Amniotic stem cell (primary cell): ENCODE data around the gene VWA8.

Source experiments
- DNase-seq: peaks from one replicate; lab custom pipeline; 2025; lab: John Stamatoyannopoulos, UW

The VWA8 gene

DNA sequence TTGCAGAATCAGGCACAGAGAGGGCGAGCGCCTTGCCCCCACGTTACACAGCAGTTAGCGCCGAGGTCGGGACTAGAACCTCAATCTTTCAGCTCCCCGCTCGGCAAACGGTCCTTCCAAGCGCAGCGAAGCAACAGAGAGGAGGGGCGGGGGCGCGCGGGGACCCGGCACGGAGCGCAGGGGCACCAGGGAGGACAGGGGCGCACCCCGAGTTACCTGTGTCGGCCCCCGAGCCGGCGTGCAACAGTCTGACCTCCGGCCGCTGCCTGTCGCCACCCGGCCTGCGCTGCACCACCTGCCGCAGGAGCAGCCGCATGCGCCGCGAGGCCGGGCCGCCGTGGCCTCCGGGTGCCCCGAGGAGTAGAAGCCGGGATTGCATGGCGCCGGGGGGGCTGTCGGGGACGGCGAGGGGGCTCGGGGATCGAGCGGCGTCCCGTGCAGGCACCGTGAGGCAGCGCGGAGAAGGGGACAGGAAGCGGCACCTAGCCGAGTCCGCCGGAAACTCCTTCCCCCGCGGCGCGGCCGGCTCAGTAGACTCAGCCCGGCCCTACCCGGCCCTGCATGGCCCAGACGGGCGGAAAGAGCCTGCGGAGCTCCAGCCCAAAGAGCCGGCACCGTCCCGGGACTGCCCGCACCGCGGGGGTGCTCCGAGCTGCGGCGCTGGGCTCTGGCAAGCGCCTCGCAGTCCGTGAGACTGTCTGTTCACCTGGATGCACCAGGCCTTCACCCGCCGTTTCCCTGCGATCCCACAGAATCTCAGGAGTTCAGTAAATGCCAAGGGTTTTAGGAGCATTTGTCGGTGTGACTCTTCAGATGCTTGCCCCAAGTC is at the start of gene VWA8:
Gene VWA8, minus strand, starts transcription at position 473 of the 829 bp plus-strand sequence. Its CDS starts 94 bp downstream, at position 379.
- DNase-seq, result no peak

DNA sequence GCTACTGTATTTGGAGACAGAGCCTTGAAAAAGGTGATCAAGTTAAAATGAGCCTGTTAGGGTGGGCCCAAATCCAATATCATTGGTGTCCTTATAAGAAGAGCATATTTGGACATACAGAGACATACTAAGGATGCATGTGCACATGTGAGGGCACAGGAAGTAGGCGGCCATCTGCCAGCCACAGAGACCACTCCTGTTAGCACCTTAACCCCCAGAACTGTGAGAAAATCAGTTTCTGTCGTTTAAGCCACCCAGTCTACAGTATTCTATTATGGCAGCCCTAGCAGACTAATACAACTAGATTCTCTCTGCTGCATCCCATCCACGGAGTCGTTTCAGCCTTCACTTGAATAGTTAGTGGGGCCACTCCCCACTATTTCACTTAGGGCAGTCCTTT is 48.1 kb upstream of the VWA8 start:
- no peak for DNase-seq

DNA sequence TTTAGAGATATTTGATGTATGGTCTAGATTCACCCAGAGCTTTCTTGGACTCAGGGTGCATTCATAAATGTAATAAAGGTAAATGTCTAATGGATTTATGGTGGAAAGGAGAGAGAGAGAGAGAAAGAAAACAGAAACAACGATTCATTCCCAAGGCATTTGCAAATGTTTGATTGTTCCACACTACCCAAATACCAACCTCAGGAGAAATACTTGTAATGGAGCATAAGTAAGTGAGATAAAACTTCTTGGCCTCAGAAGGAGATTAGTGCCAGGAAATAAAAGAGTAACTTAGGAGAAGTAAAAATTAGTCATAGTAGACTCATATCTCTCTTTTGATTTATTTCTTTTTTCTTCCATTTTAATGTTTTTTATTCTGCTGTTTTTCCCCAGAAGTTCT is 46.9 kb upstream of the VWA8 start:
- DNase-seq, result peak; percentile 11

DNA sequence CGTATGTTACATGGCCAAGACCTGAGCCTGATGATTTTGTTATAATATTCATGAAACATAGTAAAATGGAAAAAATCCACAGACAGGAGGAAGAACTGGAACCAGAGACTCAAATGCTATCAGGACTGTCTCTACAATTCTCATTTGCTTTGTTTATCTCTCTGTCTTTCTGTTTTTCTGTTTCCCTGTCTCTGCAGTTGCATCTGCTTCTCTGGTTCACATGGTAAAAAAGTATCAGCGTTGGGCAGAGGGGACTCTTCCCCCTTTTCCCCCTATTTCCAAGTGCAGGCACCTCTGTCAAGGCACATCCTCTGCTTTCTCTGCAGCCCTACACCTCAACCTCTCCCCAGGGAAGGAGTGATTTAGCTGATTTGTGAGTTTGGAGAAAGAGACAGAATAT is 41.2 kb upstream of the VWA8 start:
- no peak for DNase-seq

DNA sequence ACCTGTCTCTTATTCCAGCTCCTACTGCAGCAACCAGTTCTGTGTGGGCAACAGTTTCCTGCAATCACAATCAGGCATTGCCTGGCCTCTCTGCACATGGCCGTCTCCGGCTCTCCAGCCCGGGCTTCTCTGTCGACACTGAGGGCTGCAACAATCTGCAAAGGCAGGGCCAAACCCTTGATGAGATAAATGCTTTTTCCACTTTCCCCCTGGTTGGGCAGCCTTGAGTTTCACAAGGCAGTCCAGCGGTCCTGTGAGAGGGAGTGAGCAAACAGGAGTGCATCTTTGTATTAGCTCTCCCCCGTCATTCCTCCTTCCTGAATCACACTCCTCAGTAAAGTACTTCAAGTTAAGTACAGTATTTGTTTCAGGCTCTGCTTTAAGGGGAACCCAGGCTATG is 40.7 kb upstream of the VWA8 start:
- DNase-seq, result peak; percentile 77

DNA sequence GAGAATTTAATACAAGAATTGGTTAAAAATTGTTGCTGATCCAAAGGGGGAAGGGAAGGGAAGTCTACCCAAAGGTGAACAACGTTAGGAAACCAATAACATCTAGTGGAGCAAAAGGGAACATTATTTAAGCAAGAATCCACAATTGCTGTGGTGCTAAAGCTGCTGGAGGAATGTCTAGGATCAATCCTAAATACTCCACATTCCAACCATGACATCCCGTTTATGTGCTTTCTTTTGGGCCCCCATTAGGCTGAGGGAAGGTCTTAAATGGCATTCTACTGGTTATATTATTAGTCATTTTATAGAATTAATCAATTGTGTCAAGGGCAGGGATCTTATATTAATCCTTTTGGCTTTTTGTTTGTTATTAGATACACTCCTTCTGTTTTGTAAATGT is 39.9 kb upstream of the VWA8 start:
- no peak for DNase-seq

DNA sequence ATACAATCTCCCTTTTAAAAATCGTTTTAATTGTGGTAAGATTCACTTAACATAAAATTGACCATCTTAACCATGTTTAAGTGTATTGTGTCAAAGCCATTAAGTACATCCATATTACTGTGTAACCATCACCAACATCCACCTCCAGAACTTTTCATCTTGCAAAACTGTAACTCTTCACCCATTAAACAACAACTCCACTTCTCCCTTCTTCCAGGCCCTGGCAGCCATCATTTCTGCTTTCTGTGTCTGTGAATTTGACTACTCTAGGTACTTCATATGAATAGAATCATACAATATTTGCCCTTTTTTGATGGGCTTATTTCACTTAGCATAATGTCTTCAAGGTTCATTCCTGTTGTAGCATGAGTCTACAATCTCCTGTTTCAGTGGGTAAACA is 36.5 kb upstream of the VWA8 start:
- DNase-seq, result no peak

DNA sequence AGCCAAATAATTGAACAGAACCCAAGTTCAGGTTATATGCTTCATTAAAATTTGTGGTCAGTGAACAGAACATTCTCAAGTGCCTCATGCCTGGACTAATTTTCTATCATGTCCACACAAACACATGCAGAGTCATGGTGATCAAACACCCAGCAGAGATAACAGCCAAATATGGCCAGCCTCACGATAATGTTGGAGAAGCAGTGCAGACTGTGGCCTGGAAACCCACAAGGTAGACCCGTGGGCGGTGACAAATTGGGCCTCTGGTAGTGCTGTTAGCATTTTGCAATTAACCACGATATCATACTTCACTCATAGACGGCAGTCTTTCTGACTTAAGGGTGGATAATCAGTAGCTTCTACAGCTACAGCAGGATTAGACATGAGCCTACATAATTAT is 35.0 kb upstream of the VWA8 start:
- no peak for DNase-seq

DNA sequence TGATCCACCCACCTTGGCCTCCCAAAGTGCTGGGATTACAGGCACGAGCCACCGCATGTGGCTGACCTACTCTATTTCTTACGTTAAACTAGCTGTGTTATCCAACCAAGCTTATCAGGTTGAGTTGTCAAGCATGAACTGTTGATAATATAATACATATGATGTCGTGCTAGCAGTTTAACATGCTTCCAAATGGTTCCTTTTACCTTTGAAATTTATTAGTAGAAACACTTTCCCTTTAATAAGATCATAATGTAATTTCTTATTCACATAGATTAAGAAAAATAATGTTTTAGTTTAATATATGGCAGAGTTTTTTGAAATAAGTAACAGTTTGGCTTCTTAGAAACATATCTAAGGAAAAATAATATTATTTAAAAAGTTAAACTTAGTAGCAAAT is 34.4 kb upstream of the VWA8 start:
- DNase-seq, result no peak

DNA sequence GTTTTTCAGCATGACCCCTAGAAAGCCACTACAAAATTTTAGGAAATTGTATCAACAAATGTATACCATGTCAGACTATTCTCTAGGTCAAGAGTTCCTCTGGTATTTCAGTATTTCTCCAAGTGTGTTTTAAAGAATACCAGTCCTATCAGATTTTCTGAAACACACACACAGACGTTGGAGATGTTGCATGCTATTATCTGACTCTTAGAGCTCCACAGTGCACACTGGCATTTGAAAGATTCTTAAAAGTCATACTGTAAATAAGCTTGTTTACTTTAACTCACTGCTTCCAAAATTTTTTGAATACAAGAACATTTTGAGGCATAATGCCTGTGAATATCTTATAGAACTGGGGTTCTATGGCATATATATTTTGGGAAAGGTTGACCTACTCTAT is 33.8 kb upstream of the VWA8 start:
- DNase-seq, result no peak

DNA sequence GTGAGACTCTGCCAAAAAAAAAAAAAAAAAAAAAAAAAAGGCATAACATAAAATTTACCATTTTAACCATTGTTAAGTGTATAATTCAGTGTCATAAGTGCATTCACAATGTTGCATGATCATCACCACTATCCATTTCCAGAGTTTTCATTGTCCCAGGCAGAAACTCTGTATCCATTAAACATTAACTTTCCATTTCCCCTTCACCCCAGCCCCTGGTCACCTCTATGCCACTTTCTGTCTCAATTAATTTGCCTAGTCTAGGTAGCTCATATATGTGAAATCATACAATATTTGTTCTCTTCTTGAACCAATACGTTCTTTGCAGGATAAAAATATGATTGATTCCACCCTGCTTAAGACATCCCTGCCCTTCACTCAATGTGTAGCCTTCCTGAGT is 31.0 kb upstream of the VWA8 start:
- DNase-seq, result no peak

DNA sequence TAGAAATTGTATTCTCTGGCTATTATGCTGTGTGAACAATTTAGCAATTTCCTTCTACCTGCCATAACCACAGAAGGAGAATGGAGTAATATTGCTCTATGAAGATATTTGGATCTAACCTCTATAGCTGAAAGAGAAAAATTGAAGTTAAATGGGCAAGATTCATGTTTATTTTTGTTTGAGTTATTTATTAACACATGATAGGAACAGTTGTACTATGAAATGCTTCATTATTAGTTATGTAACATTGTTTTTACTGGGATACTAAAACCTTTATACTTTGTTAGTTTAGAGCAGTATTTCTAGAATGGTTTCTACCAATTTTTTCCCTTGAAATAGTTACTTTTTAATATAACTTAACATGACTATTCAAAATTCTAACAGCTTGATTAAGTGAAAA is 27.3 kb upstream of the VWA8 start:
- no peak for DNase-seq

DNA sequence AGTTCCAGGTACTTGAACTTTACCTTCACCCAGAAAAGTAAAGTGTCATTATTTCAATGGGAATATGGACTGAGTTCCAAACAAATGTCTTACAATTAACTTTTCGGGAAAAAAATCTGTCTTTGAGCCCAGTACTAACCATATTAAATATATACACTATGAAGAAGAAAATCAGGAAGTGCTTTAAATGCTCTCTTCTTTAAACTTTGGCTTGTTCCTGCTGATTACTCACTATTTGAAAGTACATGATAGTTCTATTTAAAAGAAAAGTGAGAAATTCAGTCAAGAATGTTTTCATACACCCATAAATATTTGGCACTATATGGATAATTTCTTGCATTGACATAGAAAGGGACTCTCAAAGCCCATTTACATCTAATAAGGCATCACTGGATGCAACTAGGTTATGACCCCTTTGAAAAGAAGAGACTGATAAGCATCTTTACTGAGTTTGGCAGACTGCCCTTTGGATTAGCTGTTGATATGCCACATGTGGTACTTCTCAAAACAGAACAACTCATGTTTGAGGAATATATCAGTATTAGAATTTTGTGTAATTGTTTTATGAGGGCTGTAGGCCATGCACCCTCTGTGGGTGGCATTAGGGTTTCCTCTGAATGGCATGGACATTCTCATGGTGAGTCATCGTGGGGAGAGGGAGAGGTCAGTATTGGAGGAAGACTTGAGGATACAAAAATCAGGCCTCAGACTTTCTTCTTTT is 25.0 kb upstream of the VWA8 start:
- no peak for DNase-seq

DNA sequence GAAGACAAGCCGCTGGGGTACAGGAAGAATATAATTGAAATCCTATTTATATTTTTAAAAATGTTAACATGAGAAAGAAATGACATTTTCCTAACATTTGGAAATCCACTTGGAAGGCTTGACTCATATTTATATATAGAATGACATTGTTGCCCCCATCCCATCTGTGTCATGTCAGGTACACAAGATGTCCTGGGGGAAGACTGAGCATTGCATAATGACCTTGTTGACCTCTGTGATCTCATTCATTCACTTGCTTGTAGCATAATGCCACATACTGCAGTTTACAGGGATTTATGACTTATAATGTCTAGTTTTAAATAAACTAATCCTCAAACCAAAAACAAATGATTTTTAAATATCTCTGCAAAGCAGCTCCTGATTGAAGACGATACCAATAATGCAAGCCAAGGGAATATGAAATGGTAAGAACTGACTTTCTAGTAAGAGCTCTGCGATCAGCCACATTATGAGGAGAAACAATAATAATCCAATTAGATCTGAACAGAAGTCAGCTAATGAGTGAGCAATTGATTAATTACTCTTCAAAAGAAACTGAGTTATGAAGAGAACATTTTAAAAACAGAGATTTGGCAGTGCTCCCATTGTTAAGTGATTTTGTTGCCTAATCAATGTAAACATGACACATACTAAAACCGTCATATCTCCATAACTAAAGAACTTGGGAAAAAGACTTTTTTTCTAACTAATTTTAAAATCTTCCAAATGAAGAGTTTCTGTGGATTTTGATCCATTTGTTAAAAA is 21.2 kb upstream of the VWA8 start:
- no peak for DNase-seq

DNA sequence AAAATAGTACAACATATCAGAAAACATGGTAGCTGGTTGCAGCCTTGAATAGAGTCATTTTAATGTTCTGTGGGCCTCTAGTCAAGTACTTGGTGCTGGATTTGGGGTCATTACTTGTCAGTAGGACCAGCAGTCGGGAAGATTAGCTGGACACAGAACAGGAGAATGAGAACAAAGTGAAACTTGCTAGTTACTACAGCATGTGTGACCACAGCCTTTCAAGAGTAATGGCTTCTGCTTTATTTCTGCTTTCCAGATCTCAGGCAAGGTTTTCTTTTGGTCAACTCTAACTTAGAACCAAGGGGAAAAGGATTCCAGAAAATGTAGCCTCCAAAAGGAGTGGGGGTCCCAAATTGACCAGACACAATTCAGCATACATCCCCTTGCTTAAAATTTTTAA is 17.1 kb upstream of the VWA8 start:
- no peak for DNase-seq

DNA sequence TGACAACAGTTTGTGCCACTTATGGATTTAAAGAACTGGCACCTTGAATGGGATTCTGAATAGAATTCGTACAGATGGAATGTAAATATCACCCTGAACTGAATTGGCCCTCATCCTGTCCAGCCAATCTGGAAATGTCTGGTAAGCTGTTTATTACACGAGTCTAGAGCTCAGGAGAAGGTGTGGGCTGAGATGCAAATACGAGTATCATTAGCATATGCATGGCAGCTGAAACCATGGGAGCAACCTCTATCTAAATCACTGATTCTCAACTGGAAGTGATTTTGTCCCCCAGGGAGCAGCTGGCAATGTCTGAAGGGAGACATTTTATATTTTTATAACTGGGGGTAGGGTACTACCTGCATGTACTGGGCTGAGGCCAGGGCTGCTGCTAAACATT is 15.6 kb upstream of the VWA8 start:
- DNase-seq, result no peak

DNA sequence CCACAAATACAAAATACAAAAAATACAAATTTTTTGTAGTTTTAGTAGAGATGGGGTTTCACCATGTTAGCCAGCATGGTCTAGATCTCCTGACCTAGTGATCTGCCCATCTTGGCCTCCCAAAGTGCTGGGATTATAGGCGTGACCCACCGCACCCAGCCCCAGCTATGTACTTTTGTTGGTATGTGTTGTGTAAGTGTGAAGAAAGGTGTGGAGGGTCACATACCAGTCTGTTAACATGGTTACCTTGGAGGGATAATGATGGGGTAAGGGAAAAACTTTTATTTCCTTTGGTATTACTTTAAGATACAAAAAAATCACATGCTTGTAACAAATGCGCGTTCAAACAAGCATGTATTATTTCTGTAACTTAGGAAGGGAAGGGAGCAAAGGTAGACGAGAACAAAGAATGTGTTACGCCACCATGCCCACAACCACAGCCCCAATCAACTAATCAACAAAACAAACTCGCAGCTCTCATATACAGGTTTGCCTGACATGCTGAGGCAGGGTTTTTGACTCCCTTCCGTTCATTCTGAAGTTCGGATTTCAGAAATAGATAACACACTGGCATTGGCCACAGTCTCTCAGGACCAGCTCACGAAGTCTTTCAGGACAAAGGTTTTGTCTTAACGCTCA is 13.5 kb upstream of the VWA8 start:
- no peak for DNase-seq

DNA sequence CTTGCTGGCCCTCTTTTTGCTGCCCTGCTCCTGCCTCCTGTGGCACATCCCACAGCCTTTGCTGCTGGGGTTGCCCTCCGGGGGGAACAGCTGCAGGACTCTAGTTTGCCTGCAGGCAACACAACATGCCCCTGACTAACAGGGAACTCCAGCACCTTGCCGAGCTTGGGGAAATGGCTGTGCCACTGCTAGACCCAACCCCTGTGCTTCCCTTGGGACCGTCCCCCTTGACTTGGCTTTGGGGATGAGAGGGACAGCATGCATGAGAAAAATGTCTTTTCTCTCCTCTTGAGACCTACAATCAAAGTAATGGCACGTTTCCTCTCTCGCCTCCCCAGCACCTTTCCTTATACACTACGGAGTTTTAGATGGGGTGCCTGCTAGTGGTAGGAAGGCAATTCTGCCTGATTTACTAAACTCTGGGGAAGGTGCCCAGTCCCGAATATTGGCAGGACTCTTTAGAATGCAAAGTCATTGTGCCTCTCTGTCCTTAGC is 12.4 kb upstream of the VWA8 start:
- no peak for DNase-seq

DNA sequence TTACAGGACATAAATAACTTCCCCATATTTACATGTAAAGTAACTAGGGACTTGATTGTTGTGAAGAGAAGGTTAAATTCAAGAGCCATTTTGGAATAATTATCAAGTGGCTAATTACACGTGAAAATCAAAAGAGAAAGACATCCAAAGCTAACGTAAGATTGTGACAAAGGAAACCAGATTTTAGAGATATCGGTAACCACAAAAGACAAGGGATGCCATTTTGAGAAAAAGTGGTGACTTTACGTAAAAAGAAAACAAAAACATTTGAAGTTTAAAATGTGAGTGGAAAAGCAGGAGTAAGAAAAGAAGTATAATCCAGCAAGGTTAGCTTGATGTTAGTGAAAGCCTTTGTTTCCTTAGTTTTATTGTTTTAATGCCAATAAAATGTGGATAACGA is 10.9 kb upstream of the VWA8 start:
- DNase-seq, result no peak

DNA sequence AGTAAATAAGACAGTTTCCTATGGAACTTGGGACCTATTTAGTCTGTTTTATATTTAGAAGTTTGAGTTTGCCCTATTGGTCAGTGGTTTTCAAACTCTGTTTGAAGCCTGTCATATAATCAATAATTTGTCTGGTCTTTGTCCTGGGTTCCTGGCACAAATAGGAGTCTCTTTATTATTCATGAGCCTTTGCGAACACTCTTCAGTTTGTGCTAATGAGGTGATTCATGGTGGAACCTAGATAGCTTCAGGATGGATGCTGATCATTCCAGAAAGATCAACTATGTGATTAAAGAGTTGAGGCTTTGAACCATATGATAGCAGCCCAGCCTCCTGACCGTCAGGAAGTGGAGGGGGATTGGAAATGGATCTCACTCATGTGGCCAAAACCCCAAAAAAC is 10.0 kb upstream of the VWA8 start:
- DNase-seq, result no peak

DNA sequence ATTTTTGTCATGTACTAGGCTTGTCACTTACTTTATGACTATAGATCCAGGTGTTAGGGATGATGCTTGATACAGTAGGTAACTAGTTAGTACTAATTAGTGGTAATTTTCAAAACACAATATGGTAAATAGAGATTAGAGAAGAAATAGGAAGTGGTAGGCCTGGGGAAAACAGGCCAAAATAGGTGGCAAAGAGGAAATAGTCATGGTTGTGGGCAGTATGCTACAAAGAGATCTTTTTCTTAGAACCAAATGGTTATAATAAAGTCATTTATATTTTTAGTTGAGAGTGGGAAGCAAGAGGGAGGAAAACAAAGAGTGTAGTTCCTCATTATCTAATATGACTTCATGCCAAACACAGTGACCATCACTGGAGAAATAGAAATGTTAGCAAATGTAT is 9.1 kb upstream of the VWA8 start:
- no peak for DNase-seq

DNA sequence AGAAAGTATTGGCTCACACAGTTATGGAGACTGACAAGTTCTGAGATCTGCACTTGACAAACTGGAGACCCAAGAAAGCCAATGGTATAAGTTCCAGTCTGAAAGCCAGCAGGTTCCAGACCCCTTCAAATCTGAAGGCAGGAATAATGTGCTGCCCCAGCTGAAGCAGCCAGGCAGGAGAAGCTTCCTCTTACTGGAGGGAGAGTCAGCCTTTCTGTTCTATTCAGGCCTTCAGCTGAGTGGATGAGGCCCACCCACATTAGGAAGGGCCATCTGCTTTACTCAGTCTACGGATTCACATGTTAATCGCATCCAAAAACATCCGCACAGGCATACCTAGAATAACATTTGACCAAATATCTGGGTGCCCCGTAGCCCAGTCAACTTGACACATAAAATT is 8.2 kb upstream of the VWA8 start:
- no peak for DNase-seq
